Keratinocyte (primary cell): Measurements from ENCODE around the gene AOPEP. TPM values are rescaled to one million over a fixed set of nuclear protein-coding genes. Genes with fewer than 3 reads are reported as not detected.

ENCODE experiments used
- DNase-seq: peaks from one replicate; pipeline ENCODE4 v3.0.0-alpha.2; 2011; ENCODE audit warnings: low read depth, missing footprints, low spot score
- FAIRE-seq: peaks from 2 replicates; lab custom pipeline; 2011; peaks lifted over from hg19 to GRCh38; lab: Jason Lieb, UNC
- H2AFZ ChIP-seq: 2 replicates; pipeline ENCODE4 v1.6.0; 2012; ENCODE audit warnings: low read length, control low read depth, inconsistent platforms; ENCODE audit not compliant: control insufficient read depth
- H3K27ac ChIP-seq: 2 replicates; pipeline ENCODE4 v1.5.1; 2011; ENCODE audit warnings: low read length; ENCODE audit not compliant: control insufficient read depth, insufficient read depth
- H3K27me3 ChIP-seq: 3 replicates; pipeline ENCODE4 v1.6.0; 2011; ENCODE audit warnings: low read length; ENCODE audit not compliant: control insufficient read depth, insufficient read depth; ENCODE audit errors: extremely low read depth
- H3K36me3 ChIP-seq, 2 experiments: 2 replicates in 1 of 2; 3 replicates in 1 of 2; pipeline ENCODE4 v1.5.1; 2011; ENCODE audit warnings: low read length in 2 of 2, mild to moderate bottlenecking in 1 of 2; ENCODE audit not compliant: control insufficient read depth in 2 of 2, insufficient read depth in 2 of 2; ENCODE audit errors: extremely low read depth in 1 of 2
- H3K4me1 ChIP-seq: 3 replicates; pipeline ENCODE4 v1.5.1; 2011; ENCODE audit warnings: low read length; ENCODE audit not compliant: control insufficient read depth, insufficient read depth; ENCODE audit errors: extremely low read depth
- H3K4me2 ChIP-seq: 3 replicates; pipeline ENCODE4 v1.6.0; 2011; ENCODE audit warnings: low read depth, low read length; ENCODE audit not compliant: control insufficient read depth, insufficient read depth; ENCODE audit errors: extremely low read depth
- H3K4me3 ChIP-seq, 3 experiments: fragments of 200-600 bp in 1 of 3; sonication (generic) in 1 of 3; 2 replicates in 2 of 3; 3 replicates in 1 of 3; pipeline ENCODE4 v1.5.1; 2011 to 2016; ENCODE audit warnings: low read length in 3 of 3, mild to moderate bottlenecking in 3 of 3, control low read depth in 2 of 3, inconsistent platforms in 1 of 3, low read depth in 1 of 3, mixed read lengths in 1 of 3, mixed run types in 1 of 3, moderate library complexity in 1 of 3; ENCODE audit not compliant: control insufficient read depth in 2 of 3, insufficient read depth in 2 of 3; ENCODE audit errors: extremely low read depth in 1 of 3
- H3K79me2 ChIP-seq: 2 replicates; pipeline ENCODE4 v1.6.0; 2012; ENCODE audit warnings: low read length; ENCODE audit not compliant: control insufficient read depth, insufficient read depth
- H3K9ac ChIP-seq: 3 replicates; pipeline ENCODE4 v1.6.0; 2011; ENCODE audit warnings: low read length; ENCODE audit not compliant: control insufficient read depth, insufficient read depth; ENCODE audit errors: extremely low read depth
- H3K9me1 ChIP-seq: 3 replicates; pipeline ENCODE4 v1.6.0; 2011; ENCODE audit warnings: low read length; ENCODE audit not compliant: control insufficient read depth, insufficient read depth; ENCODE audit errors: extremely low read depth
- H3K9me3 ChIP-seq: 2 replicates; pipeline ENCODE4 v1.5.1; 2012; ENCODE audit warnings: low read depth, low read length; ENCODE audit not compliant: control insufficient read depth
- H4K20me1 ChIP-seq: 3 replicates; pipeline ENCODE4 v1.6.0; 2011; ENCODE audit warnings: low read length; ENCODE audit not compliant: control insufficient read depth, insufficient read depth; ENCODE audit errors: extremely low read depth
- EZH2 ChIP-seq: IDR thresholded peaks from one replicate; pipeline ENCODE4 v1.6.1; 2012; ENCODE audit warnings: inconsistent platforms, mild to moderate bottlenecking, low read length, moderate library complexity
- dilution Hi-C: fragments of 300-500 bp; cut with MboI; formaldehyde crosslinking; loops from one replicate; pipeline ENCODE4 v1.7.0; 2020; ENCODE audit warnings: low sequenced_read_pairs; ENCODE audit not compliant: extremely low pct_ligation_motif_present
- polyA plus RNA-seq, 5 experiments: library from polyadenylated mRNA; depleted of rRNA in 3 of 5; stranded (reverse) in 3 of 5; stranded (forward) in 1 of 5; unstranded in 1 of 5; fragments of >200 nt; gene quantifications; 1 replicate in 1 of 5; 2 replicates in 3 of 5; 3 replicates in 1 of 5; pipeline versions ENCODE4 v1.2.1 to v1.2.3, GENCODE V29; 2011 to 2012; ENCODE audit warnings: missing spikeins in 2 of 5, low read depth in 1 of 5, low replicate concordance in 1 of 5
- TF ChIP-seq, protein P1 (sequence below), 3 experiments: IDR thresholded peaks in 1 of 3; conservative IDR thresholded peaks in 1 of 3; optimal IDR thresholded peaks in 1 of 3; 2 replicates in 2 of 3; 3 replicates in 1 of 3; pipeline versions ENCODE3 to v1.5.1; 2011; ENCODE audit warnings: low read length in 3 of 3, mild to moderate bottlenecking in 3 of 3, moderate library complexity in 2 of 3, control low read depth in 1 of 3, inconsistent platforms in 1 of 3; ENCODE audit not compliant: insufficient read depth in 2 of 3; ENCODE audit errors: extremely low read depth in 1 of 3

The AOPEP gene
- polyA plus RNA-seq, 1 donor (not counting 4 experiments of a cell fraction or from before 2014, with no cell fraction given), result 27.0 TPM

DNA sequence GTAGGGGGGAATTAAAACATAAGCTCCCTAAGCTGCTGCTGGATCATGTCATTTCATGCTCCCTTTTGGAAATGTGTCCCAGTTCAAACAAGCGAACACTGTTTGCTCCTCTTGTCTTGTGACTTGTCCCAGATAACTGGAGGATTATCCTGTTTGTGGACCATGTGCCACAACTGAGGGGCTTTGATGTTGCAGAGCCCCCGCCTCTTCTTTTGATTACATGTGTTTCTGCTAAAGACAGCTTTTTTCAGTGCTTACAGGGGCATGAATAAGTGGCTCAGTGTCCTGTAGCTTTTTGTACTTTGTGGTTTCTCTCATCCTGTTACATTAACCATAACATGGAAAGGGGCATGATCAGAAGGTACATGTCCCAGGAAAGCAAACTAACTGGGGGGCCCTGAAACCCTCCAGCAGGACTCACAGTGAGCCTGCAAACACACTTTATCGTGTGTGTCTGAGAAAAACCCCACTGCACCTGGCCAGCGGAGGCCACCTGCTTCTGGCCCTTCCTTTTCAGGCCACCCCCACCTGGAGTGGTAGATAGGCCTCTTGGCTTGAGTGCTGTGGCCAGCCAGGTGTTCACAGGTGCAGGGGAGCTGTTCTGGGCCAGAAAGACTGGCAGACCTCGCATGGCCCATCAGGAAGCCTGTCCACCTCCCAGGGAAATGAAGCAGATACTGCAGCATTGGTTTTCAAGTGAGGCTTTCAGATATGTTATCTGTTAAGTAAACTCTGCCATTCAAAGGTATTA is 305.4 kb downstream of the AOPEP start:
- peak overlapping the region; percentile 4 for H3K4me2 ChIP-seq
- DNase-seq, result no peak

DNA sequence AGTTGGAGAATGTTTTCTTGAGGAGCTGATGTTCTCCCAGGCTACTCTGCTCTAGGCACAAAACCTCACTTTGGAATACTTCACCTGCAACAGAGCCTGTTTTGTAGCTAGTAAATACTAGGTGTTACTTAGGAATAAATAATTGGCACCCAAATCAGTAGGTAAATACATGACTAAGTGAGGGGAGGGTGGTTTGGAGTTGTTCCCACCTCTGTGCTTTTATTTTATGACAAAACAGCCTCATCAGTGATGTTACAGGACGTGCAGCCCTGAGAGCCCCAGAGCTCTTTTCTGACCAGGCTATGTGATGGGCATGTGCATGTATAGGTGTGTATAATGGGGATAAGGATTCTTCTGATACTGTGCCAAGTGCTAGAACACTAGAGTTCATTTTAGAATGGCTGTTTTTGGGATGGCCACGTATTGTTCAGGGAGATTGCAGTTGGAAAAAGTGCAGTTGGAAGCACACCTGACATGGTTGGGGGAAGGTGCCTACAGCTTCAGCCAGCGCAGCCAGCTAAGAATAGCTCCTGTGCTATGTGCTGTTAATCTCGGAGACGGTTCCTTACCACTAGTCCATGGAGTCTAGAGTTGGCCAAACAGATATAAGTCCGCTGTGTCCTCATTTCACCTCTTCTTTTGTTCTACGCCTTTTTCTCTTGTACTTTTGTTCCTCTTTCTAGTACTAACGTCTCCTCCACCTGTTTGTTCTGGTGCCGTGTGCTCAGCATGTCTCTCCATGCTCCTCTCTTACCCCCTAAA is 306.3 kb downstream of the AOPEP start:
- peak; percentile 43 for FAIRE-seq
- peak overlapping the region; percentile 27 for H3K27ac ChIP-seq

More for the DNA sequence above, 305.4 kb downstream of the AOPEP start:
- H3K79me2 ChIP-seq, result peaks cover 74% of the 10 kb centered on the region
- no peaks in the 10 kb centered on the region for H3K27me3 ChIP-seq
- peaks cover 3 to 10% of the 10 kb centered on the region in 2 experiments for H3K36me3 ChIP-seq
- H3K27ac ChIP-seq, result peak overlapping the region; percentile 30
- H4K20me1 ChIP-seq, result no peaks in the 10 kb centered on the region
- TF ChIP-seq EZH2, result no peak
- TF ChIP-seq, protein P1, sequence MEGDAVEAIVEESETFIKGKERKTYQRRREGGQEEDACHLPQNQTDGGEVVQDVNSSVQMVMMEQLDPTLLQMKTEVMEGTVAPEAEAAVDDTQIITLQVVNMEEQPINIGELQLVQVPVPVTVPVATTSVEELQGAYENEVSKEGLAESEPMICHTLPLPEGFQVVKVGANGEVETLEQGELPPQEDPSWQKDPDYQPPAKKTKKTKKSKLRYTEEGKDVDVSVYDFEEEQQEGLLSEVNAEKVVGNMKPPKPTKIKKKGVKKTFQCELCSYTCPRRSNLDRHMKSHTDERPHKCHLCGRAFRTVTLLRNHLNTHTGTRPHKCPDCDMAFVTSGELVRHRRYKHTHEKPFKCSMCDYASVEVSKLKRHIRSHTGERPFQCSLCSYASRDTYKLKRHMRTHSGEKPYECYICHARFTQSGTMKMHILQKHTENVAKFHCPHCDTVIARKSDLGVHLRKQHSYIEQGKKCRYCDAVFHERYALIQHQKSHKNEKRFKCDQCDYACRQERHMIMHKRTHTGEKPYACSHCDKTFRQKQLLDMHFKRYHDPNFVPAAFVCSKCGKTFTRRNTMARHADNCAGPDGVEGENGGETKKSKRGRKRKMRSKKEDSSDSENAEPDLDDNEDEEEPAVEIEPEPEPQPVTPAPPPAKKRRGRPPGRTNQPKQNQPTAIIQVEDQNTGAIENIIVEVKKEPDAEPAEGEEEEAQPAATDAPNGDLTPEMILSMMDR (optimal IDR thresholded peaks at IDR 0.05 in 1 of 3, IDR thresholded peaks at IDR 0.05 in 1 of 3, conservative IDR thresholded peaks at IDR 0.05 in 1 of 3; ENCODE audit: extremely low read depth in 1 of 3, insufficient read depth in 2 of 3, low read length in 3 of 3), result no peak
- peaks cover 37% of the 10 kb centered on the region for H3K4me1 ChIP-seq
- dilution Hi-C loops, result no loop called here
- no peak overlapping the region for H3K4me3 ChIP-seq
- H3K9me1 ChIP-seq, result no peaks in the 10 kb centered on the region
- no peak overlapping the region for H2AFZ ChIP-seq
- H3K9ac ChIP-seq, result no peak overlapping the region
- no peaks in the 10 kb centered on the region for H3K9me3 ChIP-seq
- FAIRE-seq, result no peak

More for the DNA sequence above, 306.3 kb downstream of the AOPEP start:
- dilution Hi-C loops, result no loop called here
- peaks cover 66% of the 10 kb centered on the region for H3K79me2 ChIP-seq
- no peak overlapping the region for H3K9ac ChIP-seq
- TF ChIP-seq, protein P1 (optimal IDR thresholded peaks at IDR 0.05 in 1 of 3, IDR thresholded peaks at IDR 0.05 in 1 of 3, conservative IDR thresholded peaks at IDR 0.05 in 1 of 3; ENCODE audit: extremely low read depth in 1 of 3, insufficient read depth in 2 of 3, low read length in 3 of 3), result no peak
- no peak for TF ChIP-seq EZH2
- H3K36me3 ChIP-seq, result peaks cover 3 to 8% of the 10 kb centered on the region in 2 experiments
- no peaks in the 10 kb centered on the region for H3K9me3 ChIP-seq
- no peaks in the 10 kb centered on the region for H3K9me1 ChIP-seq
- no peak overlapping the region for H3K4me2 ChIP-seq
- no peak overlapping the region for H3K4me3 ChIP-seq
- peaks cover 45% of the 10 kb centered on the region for H3K4me1 ChIP-seq
- H3K27me3 ChIP-seq, result no peaks in the 10 kb centered on the region
- H2AFZ ChIP-seq, result no peak overlapping the region
- DNase-seq, result no peak
- no peaks in the 10 kb centered on the region for H4K20me1 ChIP-seq
